ENCODE results near the gene HSF5.

The HSF5 gene

DNA sequence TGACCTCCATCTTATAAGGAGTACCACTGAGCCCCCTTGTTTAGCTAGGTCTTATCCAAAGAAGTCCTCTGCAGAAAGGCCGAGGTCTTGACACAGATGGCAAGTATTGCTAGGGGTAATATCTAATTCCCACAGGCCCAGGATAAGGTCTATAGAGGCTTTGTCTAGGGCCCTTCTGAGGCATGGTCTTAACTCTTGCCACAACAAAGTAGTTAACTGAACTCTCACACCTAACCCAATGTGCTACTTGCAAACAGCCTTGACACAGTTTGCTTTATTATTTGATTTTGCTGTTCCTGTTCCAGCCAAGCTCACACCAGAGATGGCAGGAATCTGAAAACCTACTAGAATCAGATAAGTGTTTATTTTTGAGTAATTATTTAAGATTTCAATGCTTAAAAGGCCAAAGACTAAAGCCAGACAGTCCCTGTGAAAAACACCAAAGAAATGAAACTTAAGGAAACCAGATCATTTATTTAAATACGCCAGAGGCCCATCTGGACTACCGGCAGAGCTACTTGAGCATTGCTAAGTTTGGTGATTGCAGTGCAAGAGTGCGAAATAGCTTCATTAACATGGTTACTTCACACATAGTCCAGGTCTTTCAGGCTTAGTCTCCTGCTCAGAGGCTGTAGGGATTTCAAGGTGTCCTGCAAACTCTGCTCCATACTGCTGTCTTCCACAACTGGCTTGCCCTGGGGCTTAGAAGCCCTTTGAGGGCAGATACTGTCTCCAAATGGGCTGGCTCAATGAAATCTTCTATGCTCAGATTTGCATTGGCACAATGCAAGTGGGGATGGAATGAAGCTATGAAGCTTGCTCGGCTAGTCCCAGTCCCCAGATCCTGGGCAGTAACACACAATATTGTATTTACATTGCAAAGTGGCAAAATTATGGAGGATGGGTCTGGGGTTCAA lies 107.7 kb downstream of the HSF5 start:
- TF ChIP-seq, protein P1, sequence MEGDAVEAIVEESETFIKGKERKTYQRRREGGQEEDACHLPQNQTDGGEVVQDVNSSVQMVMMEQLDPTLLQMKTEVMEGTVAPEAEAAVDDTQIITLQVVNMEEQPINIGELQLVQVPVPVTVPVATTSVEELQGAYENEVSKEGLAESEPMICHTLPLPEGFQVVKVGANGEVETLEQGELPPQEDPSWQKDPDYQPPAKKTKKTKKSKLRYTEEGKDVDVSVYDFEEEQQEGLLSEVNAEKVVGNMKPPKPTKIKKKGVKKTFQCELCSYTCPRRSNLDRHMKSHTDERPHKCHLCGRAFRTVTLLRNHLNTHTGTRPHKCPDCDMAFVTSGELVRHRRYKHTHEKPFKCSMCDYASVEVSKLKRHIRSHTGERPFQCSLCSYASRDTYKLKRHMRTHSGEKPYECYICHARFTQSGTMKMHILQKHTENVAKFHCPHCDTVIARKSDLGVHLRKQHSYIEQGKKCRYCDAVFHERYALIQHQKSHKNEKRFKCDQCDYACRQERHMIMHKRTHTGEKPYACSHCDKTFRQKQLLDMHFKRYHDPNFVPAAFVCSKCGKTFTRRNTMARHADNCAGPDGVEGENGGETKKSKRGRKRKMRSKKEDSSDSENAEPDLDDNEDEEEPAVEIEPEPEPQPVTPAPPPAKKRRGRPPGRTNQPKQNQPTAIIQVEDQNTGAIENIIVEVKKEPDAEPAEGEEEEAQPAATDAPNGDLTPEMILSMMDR (IDR thresholded peaks at IDR 0.05; ENCODE audit: poor library complexity, severe bottlenecking) = no peak
- DNase-seq (ENCODE audit: low spot score) (no peak), ATAC-seq (ENCODE audit: low read depth) (no peak)
- Histone ChIP-seq H3K36me3 (ENCODE audit: low read depth) (no peaks in the 10 kb centered on the region), H3K27me3 (ENCODE audit: insufficient read depth, poor library complexity, severe bottlenecking) (no peaks in the 10 kb centered on the region), H3K27ac (ENCODE audit: poor library complexity, severe bottlenecking) (no peak overlapping the region), H3K4me3 (ENCODE audit: severe bottlenecking) (no peak overlapping the region), H3K4me1 (ENCODE audit: insufficient read depth, poor library complexity, severe bottlenecking) (peaks cover 7% of the 10 kb centered on the region), H3K9me3 (ENCODE audit: severe bottlenecking) (no peaks in the 10 kb centered on the region)

DNA sequence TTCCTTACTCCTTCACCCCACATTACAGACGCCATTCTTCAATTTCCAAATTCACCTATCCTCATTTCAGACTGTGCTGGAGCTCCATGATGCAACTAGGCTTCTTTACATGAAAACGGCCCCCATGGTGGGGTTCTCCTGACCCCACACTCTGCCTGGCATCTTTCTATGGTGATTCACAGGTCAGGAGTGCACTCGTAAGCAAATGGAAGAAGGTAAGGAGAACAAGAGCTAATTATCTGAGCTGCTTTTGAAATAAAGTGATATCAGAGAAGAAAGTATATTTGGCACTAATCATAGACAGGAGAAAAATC lies 108.7 kb downstream of the HSF5 start:
- Histone ChIP-seq H3K9me3 (ENCODE audit: severe bottlenecking) (no peaks in the 10 kb centered on the region), H3K36me3 (ENCODE audit: low read depth) (no peaks in the 10 kb centered on the region), H3K4me1 (ENCODE audit: insufficient read depth, poor library complexity, severe bottlenecking) (peaks cover 7% of the 10 kb centered on the region), H3K4me3 (ENCODE audit: severe bottlenecking) (no peak overlapping the region), H3K27ac (ENCODE audit: poor library complexity, severe bottlenecking) (no peak overlapping the region), H3K27me3 (ENCODE audit: insufficient read depth, poor library complexity, severe bottlenecking) (no peaks in the 10 kb centered on the region)
- no peak for ATAC-seq (ENCODE audit: low read depth)
- no peak for DNase-seq (ENCODE audit: low spot score)
- TF ChIP-seq, protein P1 (IDR thresholded peaks at IDR 0.05; ENCODE audit: poor library complexity, severe bottlenecking) = no peak

DNA sequence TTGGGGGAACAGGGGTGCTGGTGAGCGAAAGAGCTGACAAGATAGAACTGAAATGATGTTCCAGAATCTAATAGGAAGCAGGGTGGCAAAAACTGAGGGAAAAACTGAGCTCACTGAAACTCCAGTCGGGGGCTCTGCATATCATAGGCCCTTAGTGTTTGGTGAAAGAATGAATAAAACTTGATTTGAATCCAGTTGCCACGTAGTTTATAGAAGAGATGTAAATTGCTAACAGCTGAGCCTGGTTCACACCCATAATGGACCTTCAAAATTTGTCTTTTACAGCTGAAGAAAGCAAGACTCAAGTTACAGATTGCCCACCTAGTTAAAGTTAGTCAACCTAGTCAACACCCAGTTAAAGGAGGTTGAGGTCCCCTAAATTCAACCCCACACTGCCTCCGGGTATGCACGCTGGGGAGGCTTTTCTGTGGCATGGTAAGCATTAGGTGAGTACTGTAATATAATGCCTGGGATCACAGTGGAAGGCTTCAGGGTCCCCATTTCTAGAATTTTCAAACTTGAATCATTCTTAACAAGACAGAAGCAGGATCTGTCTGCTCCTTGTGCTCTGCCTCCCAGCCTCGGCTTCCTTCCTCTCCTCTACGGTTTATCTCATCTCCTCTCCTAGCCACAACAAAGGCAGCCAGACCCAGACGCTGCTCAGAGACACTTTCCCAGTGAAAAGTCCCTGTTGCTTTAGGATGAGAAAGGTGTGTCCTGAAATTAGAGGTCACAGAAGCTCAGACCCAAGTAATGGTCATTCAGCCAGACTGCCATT lies 109.3 kb downstream of the HSF5 start:
- no peak overlapping the region for H3K4me3 ChIP-seq (ENCODE audit: severe bottlenecking)
- no peaks in the 10 kb centered on the region for H3K36me3 ChIP-seq (ENCODE audit: low read depth)
- DNase-seq (ENCODE audit: low spot score) (no peak), ATAC-seq (ENCODE audit: low read depth) (no peak)
- no peaks in the 10 kb centered on the region for H3K9me3 ChIP-seq (ENCODE audit: severe bottlenecking)
- no peak overlapping the region for H3K27ac ChIP-seq (ENCODE audit: poor library complexity, severe bottlenecking)
- no peaks in the 10 kb centered on the region for H3K27me3 ChIP-seq (ENCODE audit: insufficient read depth, poor library complexity, severe bottlenecking)
- TF ChIP-seq, protein P1 (IDR thresholded peaks at IDR 0.05; ENCODE audit: poor library complexity, severe bottlenecking) = no peak
- H3K4me1 ChIP-seq (ENCODE audit: insufficient read depth, poor library complexity, severe bottlenecking) = peaks cover 4% of the 10 kb centered on the region

DNA sequence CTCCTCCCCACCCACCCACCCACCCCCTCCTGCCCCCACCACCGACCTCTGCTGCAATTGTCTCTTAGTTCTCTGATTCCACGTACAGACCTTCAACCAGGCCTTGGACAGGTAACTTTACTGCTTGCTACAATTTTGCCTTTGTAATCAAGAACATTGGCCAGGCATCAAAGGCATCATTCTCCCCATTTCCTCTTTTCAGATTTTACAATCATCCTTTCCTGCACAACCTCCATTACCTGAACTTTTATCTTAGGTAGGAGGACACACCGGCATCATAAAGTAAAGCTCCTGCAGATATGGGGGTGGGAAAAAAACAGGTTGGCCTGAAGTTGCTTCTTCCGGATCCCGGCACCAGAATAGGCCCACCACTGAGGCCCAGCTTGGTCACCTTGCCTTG lies 110.5 kb downstream of the HSF5 start:
- no peaks in the 10 kb centered on the region for H3K27me3 ChIP-seq (ENCODE audit: insufficient read depth, poor library complexity, severe bottlenecking)
- TF ChIP-seq, protein P1 (IDR thresholded peaks at IDR 0.05; ENCODE audit: poor library complexity, severe bottlenecking) = no peak

More for the DNA sequence above, 110.5 kb downstream of the HSF5 start:
- no peaks in the 10 kb centered on the region for H3K36me3 ChIP-seq (ENCODE audit: low read depth)
- no peak overlapping the region for H3K27ac ChIP-seq (ENCODE audit: poor library complexity, severe bottlenecking)
- DNase-seq (ENCODE audit: low spot score) (no peak), ATAC-seq (ENCODE audit: low read depth) (no peak)
- H3K9me3 ChIP-seq (ENCODE audit: severe bottlenecking) = no peaks in the 10 kb centered on the region
- no peak overlapping the region for H3K4me3 ChIP-seq (ENCODE audit: severe bottlenecking)
- H3K4me1 ChIP-seq (ENCODE audit: insufficient read depth, poor library complexity, severe bottlenecking) = peaks cover 4% of the 10 kb centered on the region

Data from RWPE2 (cell line).